Astrocyte of the spinal cord (primary cell): Measurements from ENCODE around the gene ZNF423.

Source experiments
- DNase-seq: peaks from one replicate; pipeline ENCODE4 v3.0.0; 2011; ENCODE audit warnings: low read depth, low spot score
- H3K4me3 ChIP-seq: 2 replicates; pipeline ENCODE4 v1.5.1; 2011; ENCODE audit warnings: low read depth, mild to moderate bottlenecking, low read length, moderate library complexity
- in situ Hi-C: cut with HindIII; loops from 2 replicates; pipeline ENCODE4 v1.10.0; 2017; ENCODE audit warnings: low sequenced_read_pairs
- TF ChIP-seq, protein P1 (sequence below): IDR thresholded peaks from 2 replicates; pipeline ENCODE4 v1.5.1; 2012; ENCODE audit warnings: low read depth, mild to moderate bottlenecking, low read length, inconsistent platforms

ZNF423 gene

DNA sequence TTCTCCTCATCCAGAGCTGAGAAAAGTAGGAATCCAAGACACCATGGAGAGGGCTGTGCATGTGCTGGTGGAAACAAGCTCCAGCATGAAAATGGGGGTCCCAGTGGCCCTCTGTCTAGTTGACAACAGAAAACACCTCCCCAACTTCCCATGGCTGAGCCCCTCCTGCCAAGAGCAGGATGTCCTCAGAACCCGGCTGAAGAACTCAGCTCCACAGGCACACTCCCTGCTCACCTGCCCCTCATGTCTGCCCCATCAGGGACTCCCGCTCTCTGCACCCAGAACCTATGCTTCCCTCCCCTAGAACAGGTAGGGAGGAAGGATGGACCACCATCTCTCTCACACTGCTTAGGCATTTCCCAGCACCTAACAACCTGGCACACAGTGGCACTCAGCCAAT is 315.1 kb downstream of the ZNF423 start:
- TF ChIP-seq, protein P1, sequence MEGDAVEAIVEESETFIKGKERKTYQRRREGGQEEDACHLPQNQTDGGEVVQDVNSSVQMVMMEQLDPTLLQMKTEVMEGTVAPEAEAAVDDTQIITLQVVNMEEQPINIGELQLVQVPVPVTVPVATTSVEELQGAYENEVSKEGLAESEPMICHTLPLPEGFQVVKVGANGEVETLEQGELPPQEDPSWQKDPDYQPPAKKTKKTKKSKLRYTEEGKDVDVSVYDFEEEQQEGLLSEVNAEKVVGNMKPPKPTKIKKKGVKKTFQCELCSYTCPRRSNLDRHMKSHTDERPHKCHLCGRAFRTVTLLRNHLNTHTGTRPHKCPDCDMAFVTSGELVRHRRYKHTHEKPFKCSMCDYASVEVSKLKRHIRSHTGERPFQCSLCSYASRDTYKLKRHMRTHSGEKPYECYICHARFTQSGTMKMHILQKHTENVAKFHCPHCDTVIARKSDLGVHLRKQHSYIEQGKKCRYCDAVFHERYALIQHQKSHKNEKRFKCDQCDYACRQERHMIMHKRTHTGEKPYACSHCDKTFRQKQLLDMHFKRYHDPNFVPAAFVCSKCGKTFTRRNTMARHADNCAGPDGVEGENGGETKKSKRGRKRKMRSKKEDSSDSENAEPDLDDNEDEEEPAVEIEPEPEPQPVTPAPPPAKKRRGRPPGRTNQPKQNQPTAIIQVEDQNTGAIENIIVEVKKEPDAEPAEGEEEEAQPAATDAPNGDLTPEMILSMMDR, result no peak
- no peak overlapping the region for H3K4me3 ChIP-seq
- DNase-seq, result no peak
- in situ Hi-C loops, result no loop called here

DNA sequence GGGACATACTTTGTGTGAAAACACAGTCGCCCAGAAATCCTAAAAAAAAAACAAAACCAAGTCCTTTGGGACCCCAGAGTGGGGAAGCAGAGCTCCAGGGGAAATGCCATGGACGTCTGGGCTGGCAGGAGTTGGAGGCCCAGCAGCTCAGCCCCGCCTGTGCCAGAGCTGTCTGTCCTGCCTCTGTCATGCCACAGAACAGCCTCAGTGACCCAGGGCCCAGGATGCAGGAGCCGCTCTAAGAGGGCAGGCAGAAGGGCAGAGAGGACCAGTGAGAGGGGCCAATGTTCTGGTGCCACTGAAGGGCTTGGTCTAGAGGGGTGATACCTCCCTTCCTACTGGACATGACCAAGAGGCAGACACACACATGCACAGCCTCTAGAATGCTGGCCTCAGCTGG is 316.2 kb downstream of the ZNF423 start:
- DNase-seq, result no peak
- H3K4me3 ChIP-seq, result no peak overlapping the region
- in situ Hi-C loops, result no loop called here
- TF ChIP-seq, protein P1, result no peak

DNA sequence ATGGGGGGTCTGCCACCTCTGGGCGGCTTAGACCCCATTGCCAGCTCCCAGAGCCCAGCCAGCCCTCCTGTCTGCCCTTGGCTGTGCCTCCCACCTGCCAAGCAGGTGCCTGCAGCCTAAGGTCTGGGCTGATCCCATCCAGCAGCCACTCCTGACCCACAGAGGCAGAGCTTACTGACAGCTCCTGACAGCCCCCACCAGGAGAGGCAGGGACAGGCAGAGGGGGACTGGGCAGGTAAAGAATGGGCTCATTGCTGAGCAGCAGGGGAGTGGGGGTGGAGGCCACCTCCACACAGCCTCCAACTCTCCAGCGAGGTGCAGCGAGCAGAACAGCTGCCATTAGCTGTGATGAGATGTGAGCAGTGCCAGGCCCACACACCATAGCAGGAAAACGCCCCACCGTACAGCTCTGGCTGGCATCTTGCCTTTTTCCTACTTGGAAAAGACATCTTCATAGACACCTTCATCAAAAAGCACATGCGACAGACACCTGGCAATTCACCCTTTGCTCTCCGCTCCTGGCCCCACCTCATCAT is 317.9 kb downstream of the ZNF423 start:
- TF ChIP-seq, protein P1, result no peak
- in situ Hi-C loops, result no loop called here
- H3K4me3 ChIP-seq, result no peak overlapping the region
- no peak for DNase-seq

DNA sequence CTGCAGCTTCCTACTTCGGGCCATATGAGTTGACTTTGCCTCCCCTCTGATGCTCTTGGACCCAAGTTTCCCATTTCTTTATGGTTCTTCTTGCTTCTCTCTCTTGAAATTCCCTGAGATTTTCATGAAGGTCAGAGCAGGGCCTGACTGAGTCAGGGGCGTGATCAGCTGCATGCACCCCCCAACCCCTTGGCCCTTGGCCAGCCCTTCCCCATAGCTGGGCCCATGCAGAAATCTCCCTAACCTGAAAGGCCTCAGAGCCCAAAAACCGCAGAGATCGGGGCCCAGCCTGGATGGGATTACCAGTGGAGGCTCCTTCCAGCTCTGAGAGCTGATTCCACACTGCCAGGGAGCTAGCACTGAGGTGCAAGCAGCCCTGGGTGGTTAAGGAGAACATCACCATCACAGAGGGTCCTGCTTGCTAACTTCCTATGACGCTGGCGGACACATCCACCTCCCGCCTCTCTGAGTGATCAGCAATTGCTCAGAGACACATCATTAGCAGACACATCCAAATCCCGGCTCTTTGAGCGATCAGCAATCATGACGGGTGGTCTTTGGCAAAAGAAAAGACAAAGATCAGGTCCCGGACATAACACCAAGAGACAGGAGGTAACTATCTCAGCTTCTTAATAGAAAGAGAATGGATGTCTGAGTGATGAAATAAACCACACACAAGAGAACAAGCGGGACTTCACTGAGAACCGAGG is 320.9 kb downstream of the ZNF423 start:
- no peak overlapping the region for H3K4me3 ChIP-seq
- in situ Hi-C loops, result no loop called here
- TF ChIP-seq, protein P1, result no peak
- DNase-seq, result no peak

DNA sequence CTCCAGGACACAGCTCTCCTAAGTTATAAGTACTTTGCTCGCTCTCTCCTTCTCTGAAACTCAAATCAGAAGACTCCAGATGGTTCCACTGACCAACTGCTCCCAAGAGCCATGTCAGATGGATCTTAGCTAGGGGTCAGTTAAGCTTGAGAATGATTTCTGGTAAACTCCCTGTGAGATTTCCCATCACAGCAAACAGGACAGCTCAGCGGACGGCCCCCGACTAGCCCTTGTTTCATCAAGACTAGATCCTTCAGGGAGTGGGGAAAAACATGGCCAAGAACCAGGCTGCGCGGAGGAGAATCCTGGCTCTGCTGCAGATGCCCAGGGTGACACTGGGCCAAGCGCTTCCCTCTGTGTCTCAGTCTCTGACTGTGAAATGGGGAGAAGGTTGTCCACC is 322.5 kb downstream of the ZNF423 start:
- H3K4me3 ChIP-seq, result no peak overlapping the region
- TF ChIP-seq, protein P1, result no peak
- no peak for DNase-seq
- in situ Hi-C loops, result no loop called here

DNA sequence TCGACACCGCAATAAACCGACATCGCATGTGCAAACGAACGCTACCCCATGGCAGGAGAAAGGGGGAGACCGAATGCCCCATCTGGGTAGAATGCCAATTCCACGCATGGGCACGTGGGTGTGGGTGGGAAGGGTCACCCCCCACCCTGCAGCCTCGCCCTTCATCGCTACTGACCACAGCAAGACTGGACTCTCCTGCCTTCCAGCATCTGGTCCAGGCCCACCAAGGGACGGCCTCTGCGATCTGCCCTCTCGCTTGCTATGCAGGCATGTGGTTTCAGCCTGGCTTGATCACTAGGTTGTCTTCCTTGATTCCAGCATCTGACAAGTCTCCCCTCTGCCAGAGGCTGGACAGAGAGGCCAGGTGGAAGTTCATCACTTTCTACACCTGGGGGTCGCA is 323.0 kb downstream of the ZNF423 start:
- in situ Hi-C loops, result no loop called here
- H3K4me3 ChIP-seq, result no peak overlapping the region
- no peak for DNase-seq
- TF ChIP-seq, protein P1, result no peak
